Measurements from ENCODE around the gene RAC2.

The RAC2 gene

GRCh38 chr22:37244114-37244921 lies at the start of gene RAC2:
Gene RAC2 (minus strand): TSS chr22:37244269. CDS start chr22:37244148, 121 bp downstream.
- DNase-seq = no peak

- DNase-seq = no peak
These were observed 49.1 kb upstream of the RAC2 start for GRCh38 chr22:37293172-37293571.

- no peak for DNase-seq
These were observed 48.6 kb upstream of the RAC2 start for GRCh38 chr22:37292641-37293040.

- DNase-seq = no peak
These were observed 47.7 kb upstream of the RAC2 start for GRCh38 chr22:37291559-37292298.

GRCh38 chr22:37290737-37291136 lies 46.7 kb upstream of the RAC2 start:
- no peak for DNase-seq

- no peak for DNase-seq
These were observed 45.2 kb upstream of the RAC2 start for GRCh38 chr22:37289156-37289735.

GRCh38 chr22:37288521-37288920 lies 44.5 kb upstream of the RAC2 start:
- DNase-seq = no peak

- DNase-seq = no peak
These were observed 43.5 kb upstream of the RAC2 start for GRCh38 chr22:37287550-37287951.

- no peak for DNase-seq
These were observed 41.9 kb upstream of the RAC2 start for GRCh38 chr22:37285937-37286336.

- no peak for DNase-seq
These were observed 40.8 kb upstream of the RAC2 start for GRCh38 chr22:37284805-37285355.

- no peak for DNase-seq
These were observed 40.2 kb upstream of the RAC2 start for GRCh38 chr22:37284126-37284804.

- no peak for DNase-seq
These were observed 39.4 kb upstream of the RAC2 start for GRCh38 chr22:37283393-37283937.

GRCh38 chr22:37282385-37282677 lies 38.3 kb upstream of the RAC2 start, which contains the start of gene CYTH4:
Gene CYTH4 (plus strand): TSS chr22:37282508. CDS start chr22:37282570, 62 bp downstream.
- no peak for DNase-seq

GRCh38 chr22:37281646-37282384 lies 37.7 kb upstream of the RAC2 start:
- DNase-seq = no peak

GRCh38 chr22:37281195-37281594 lies 37.1 kb upstream of the RAC2 start:
- no peak for DNase-seq

GRCh38 chr22:37280718-37281117 lies 36.6 kb upstream of the RAC2 start:
- DNase-seq = no peak

- DNase-seq = no peak
These were observed 35.5 kb upstream of the RAC2 start for GRCh38 chr22:37279331-37280181.

- no peak for DNase-seq
These were observed 34.2 kb upstream of the RAC2 start for GRCh38 chr22:37278261-37278660.

GRCh38 chr22:37277384-37277783 lies 33.3 kb upstream of the RAC2 start:
- DNase-seq = no peak

GRCh38 chr22:37276776-37277175 lies 32.7 kb upstream of the RAC2 start:
- DNase-seq = no peak

- no peak for DNase-seq
These were observed 31.6 kb upstream of the RAC2 start for GRCh38 chr22:37275622-37276021.

Measured in NCI-H345 (cell line).